CD14-positive monocyte (primary cell): ENCODE data around the gene CPE. TPM values are rescaled to one million over a fixed set of nuclear protein-coding genes. Genes with fewer than 3 reads are reported as not detected.

ENCODE experiments used
- DNase-seq, 3 donors: peaks; one replicate each; pipeline ENCODE4 v3.0.0-alpha.2; 2011 to 2022
- H2AFZ ChIP-seq: 2 replicates; pipeline ENCODE4 v1.6.0; 2012; ENCODE audit warnings: mild to moderate bottlenecking, low read depth, low read length, inconsistent platforms; ENCODE audit not compliant: insufficient read depth, poor library complexity, severe bottlenecking
- H3K27ac ChIP-seq, 2 donors: 1 replicate in 1 of 2; 2 replicates in 1 of 2; pipeline ENCODE4 v1.5.1; 2012 to 2013; ENCODE audit warnings: low read length in 2 of 2, control low read depth in 1 of 2, inconsistent platforms in 1 of 2, low read depth in 1 of 2, mild to moderate bottlenecking in 1 of 2
- H3K27me3 ChIP-seq, 2 donors: one replicate each; pipeline versions ENCODE4 v1.6.0 to v1.6.1; 2011 to 2013; ENCODE audit warnings: low read length in 2 of 2; ENCODE audit not compliant: control insufficient read depth in 2 of 2, insufficient read depth in 2 of 2
- H3K36me3 ChIP-seq, 2 donors: replicated peaks in 1 of 2; 1 replicate in 1 of 2; 2 replicates in 1 of 2; pipeline versions ENCODE4 v1.5.1 to v1.6.1; 2012 to 2013; ENCODE audit warnings: low read length in 2 of 2, control low read depth in 1 of 2, inconsistent platforms in 1 of 2, mild to moderate bottlenecking in 1 of 2; ENCODE audit not compliant: insufficient read depth in 2 of 2, control insufficient read depth in 1 of 2
- H3K4me1 ChIP-seq, 2 donors: 1 replicate in 1 of 2; 2 replicates in 1 of 2; pipeline versions ENCODE4 v1.5.1 to v1.6.1; 2012 to 2013; ENCODE audit warnings: low read length in 2 of 2, control low read depth in 1 of 2, inconsistent platforms in 1 of 2, mild to moderate bottlenecking in 1 of 2, moderate library complexity in 1 of 2; ENCODE audit not compliant: insufficient read depth in 2 of 2, control insufficient read depth in 1 of 2
- H3K4me2 ChIP-seq: replicated peaks from 2 replicates; pipeline ENCODE3; 2012; ENCODE audit warnings: low read length, moderate library complexity, mild to moderate bottlenecking; ENCODE audit not compliant: poor library complexity, severe bottlenecking; ENCODE audit errors: extremely low read depth
- H3K4me3 ChIP-seq, 3 experiments: fragments of 200-600 bp in 1 of 3; sonication (generic) in 1 of 3; replicated peaks in 1 of 3; 1 replicate in 2 of 3; 2 replicates in 1 of 3; pipeline ENCODE4 v1.5.1; 2011 to 2013; ENCODE audit warnings: low read length in 3 of 3, mild to moderate bottlenecking in 3 of 3, control low read depth in 2 of 3, low read depth in 2 of 3, inconsistent platforms in 1 of 3, moderate library complexity in 1 of 3
- H3K79me2 ChIP-seq: 2 replicates; pipeline ENCODE4 v1.6.0; 2012; ENCODE audit warnings: mild to moderate bottlenecking, control low read depth, inconsistent platforms, low read length, moderate library complexity; ENCODE audit not compliant: insufficient read depth
- H3K9ac ChIP-seq: 2 replicates; pipeline ENCODE4 v1.6.0; 2017; ENCODE audit warnings: low read length, mild to moderate bottlenecking; ENCODE audit not compliant: insufficient read depth, poor library complexity, severe bottlenecking
- H3K9me3 ChIP-seq, 2 donors: replicated peaks in 1 of 2; 1 replicate in 1 of 2; 2 replicates in 1 of 2; pipeline versions ENCODE4 v1.5.1 to v1.6.1; 2012 to 2013; ENCODE audit warnings: low read length in 2 of 2, control low read depth in 1 of 2; ENCODE audit not compliant: control insufficient read depth in 1 of 2, insufficient read depth in 1 of 2
- H4K20me1 ChIP-seq: 2 replicates; pipeline ENCODE4 v1.6.0; 2012; ENCODE audit warnings: mild to moderate bottlenecking, low read length, control low read depth, moderate library complexity; ENCODE audit not compliant: insufficient read depth
- H3K27ac Mint-ChIP-seq, 7 donors: one replicate each; pipeline ENCODE4 v1.8.0; 2020; ENCODE audit warnings: mild to moderate bottlenecking in 7 of 7, mixed read lengths in 7 of 7, moderate library complexity in 6 of 7, inconsistent platforms in 2 of 7
- H3K27me3 Mint-ChIP-seq, 3 donors: one replicate each; pipeline ENCODE4 v1.8.0; 2021 to 2022; ENCODE audit warnings: low read depth in 3 of 3, mild to moderate bottlenecking in 3 of 3, mixed read lengths in 3 of 3, moderate library complexity in 3 of 3, inconsistent platforms in 1 of 3
- H3K36me3 Mint-ChIP-seq, 2 donors: one replicate each; pipeline ENCODE4 v1.8.0; 2020; ENCODE audit warnings: mixed read lengths in 2 of 2, inconsistent platforms in 1 of 2, mild to moderate bottlenecking in 1 of 2
- H3K4me1 Mint-ChIP-seq: one replicate; pipeline ENCODE4 v1.8.0; 2020; ENCODE audit warnings: mild to moderate bottlenecking, mixed read lengths
- H3K4me3 Mint-ChIP-seq, 2 donors: one replicate each; pipeline ENCODE4 v1.8.0; 2020; ENCODE audit warnings: mild to moderate bottlenecking in 2 of 2, mixed read lengths in 2 of 2, moderate library complexity in 1 of 2
- H3K9me3 Mint-ChIP-seq, 7 donors: one replicate each; pipeline ENCODE4 v1.8.0; 2020 to 2022; ENCODE audit warnings: mixed read lengths in 7 of 7, mild to moderate bottlenecking in 6 of 7, moderate library complexity in 6 of 7, inconsistent platforms in 2 of 7
- CTCF ChIP-seq: fragments of 200-600 bp; IDR thresholded peaks from one replicate; pipeline ENCODE4 v1.8.0; 2022; ENCODE audit warnings: antibody characterized with exemption, mild to moderate bottlenecking
- WGBS: methylation state at CpG from one replicate; pipeline ENCODE4 v1.1.5; 2013; ENCODE audit warnings: missing lambda C conversion rate; ENCODE audit not compliant: insufficient coverage; 5-methylcytosine and 5-hydroxymethylcytosine counted together
- intact Hi-C, 2 donors: fragments of 100-400 bp; cut with micrococcal nuclease; formaldehyde crosslinking; loops; one replicate each; pipeline versions ENCODE4 v1.15.0 to v1.15.1; 2023
- polyA plus RNA-seq, 3 donors: library from polyadenylated mRNA; depleted of rRNA in 1 of 3; unstranded in 2 of 3; stranded (reverse) in 1 of 3; fragments of 300-500 nt in 2 of 3; fragments of >200 nt in 1 of 3; fragmentation: Illumina TruSeq in 2 of 3; gene quantifications; 1 replicate in 2 of 3; 2 replicates in 1 of 3; pipeline ENCODE4 v1.2.3, GENCODE V29; 2012 to 2021

Gene CPE
- polyA plus RNA-seq, 3 donors, result 0.09 to 0.13 TPM; not detected in 1

GRCh38 chr4:165418073-165418472 is 39.3 kb downstream of the CPE start:
- no peaks in the 10 kb centered on the region for H4K20me1 ChIP-seq
- no peak overlapping the region for H2AFZ ChIP-seq
- no peaks in the 10 kb centered on the region for H3K9me3 ChIP-seq
- H3K4me2 ChIP-seq, result no peak overlapping the region
- peaks cover 0 to 6% (median 5%) of the 10 kb centered on the region in 3 donors for H3K27me3 Mint-ChIP-seq
- no peaks in the 10 kb centered on the region for H3K9me3 Mint-ChIP-seq
- no peak overlapping the region for H3K27ac Mint-ChIP-seq
- no peaks in the 10 kb centered on the region for H3K27me3 ChIP-seq
- no peak overlapping the region for H3K4me3 ChIP-seq
- no peaks in the 10 kb centered on the region for H3K36me3 Mint-ChIP-seq
- H3K9ac ChIP-seq, result no peak overlapping the region
- intact Hi-C loops, result no loop called here
- WGBS, result 100% methylated on average over 1 of the region's 1 CpG
- H3K4me3 Mint-ChIP-seq, result no peak overlapping the region
- no peak for TF ChIP-seq CTCF
- DNase-seq, result no peak
- no peaks in the 10 kb centered on the region for H3K4me1 ChIP-seq
- no peak overlapping the region for H3K27ac ChIP-seq
- H3K36me3 ChIP-seq, result no peaks in the 10 kb centered on the region
- no peaks in the 10 kb centered on the region for H3K4me1 Mint-ChIP-seq
- no peaks in the 10 kb centered on the region for H3K79me2 ChIP-seq

GRCh38 chr4:165425629-165426028 is 46.8 kb downstream of the CPE start:
- intact Hi-C loops, result no loop called here
- Mint-ChIP-seq H3K27me3 (peaks cover 0 to 5% (median 3%) of the 10 kb centered on the region in 3 donors), H3K9me3 (peaks cover 0 to 5% (median 0%) of the 10 kb centered on the region in 7 donors), H3K4me3 (no peak overlapping the region), H3K36me3 (no peaks in the 10 kb centered on the region), H3K27ac (no peak overlapping the region), H3K4me1 (no peaks in the 10 kb centered on the region)
- Histone ChIP-seq H3K27me3 (no peaks in the 10 kb centered on the region), H3K4me3 (no peak overlapping the region), H4K20me1 (no peaks in the 10 kb centered on the region), H3K4me1 (no peaks in the 10 kb centered on the region), H2AFZ (no peak overlapping the region), H3K27ac (no peak overlapping the region), H3K9me3 (no peaks in the 10 kb centered on the region), H3K79me2 (no peaks in the 10 kb centered on the region), H3K4me2 (no peak overlapping the region), H3K9ac (no peak overlapping the region), H3K36me3 (no peaks in the 10 kb centered on the region)
- no peak for TF ChIP-seq CTCF
- no peak for DNase-seq
